Caco-2 (cell line): ENCODE measurements around the gene SLC35F6. TPM values are rescaled to one million over a fixed set of nuclear protein-coding genes. Genes with fewer than 3 reads are reported as not detected.

Source experiments
- BruUV-seq: library from RNA; stranded (reverse); fragments of 400-500 nt; replicated peaks from 2 replicates; lab custom pipeline; 2021; lab: Mats Ljungman, UMichigan
- CTCF ChIA-PET: fragments of 300-600 bp; sonication (Branson Sonifier 250); formaldehyde crosslinking; loops from one replicate; lab custom pipeline; 2022; ENCODE audit warnings: antibody characterized with exemption; lab: Charles Lee
- POLR2A ChIA-PET: fragments of 300-600 bp; sonication (Branson Sonifier 250); formaldehyde crosslinking; loops from one replicate; lab custom pipeline; 2022; ENCODE audit warnings: antibody characterized with exemption; lab: Charles Lee
- DNase-seq, 2 experiments: peaks; one replicate each; pipeline versions ENCODE4 v3.0.0 to v3.0.0-alpha.2; 2020 to 2022
- H3K27me3 ChIP-seq: replicated peaks from 2 replicates; pipeline ENCODE4 v1.6.0; 2011; ENCODE audit warnings: low read length; ENCODE audit not compliant: control insufficient read depth, insufficient read depth
- H3K36me3 ChIP-seq: 2 replicates; pipeline ENCODE4 v1.5.1; 2011; ENCODE audit warnings: low read length; ENCODE audit not compliant: control insufficient read depth, insufficient read depth
- H3K4me1 ChIP-seq: fragments of 250-450 bp; sonication (Bioruptor Pico); 2 replicates; pipeline ENCODE4 v1.5.1; 2020; ENCODE audit warnings: mild to moderate bottlenecking
- H3K4me3 ChIP-seq: 2 replicates; pipeline ENCODE4 v1.5.1; 2011; ENCODE audit warnings: low read depth, mild to moderate bottlenecking, control low read depth, low read length
- H3K9me3 ChIP-seq: fragments of 250-450 bp; sonication (Bioruptor Pico); 2 replicates; pipeline ENCODE4 v1.5.1; 2020; ENCODE audit warnings: mild to moderate bottlenecking, moderate library complexity
- H3K27ac Mint-ChIP-seq: one replicate; pipeline ENCODE4 v1.8.0; 2022; ENCODE audit warnings: mixed read lengths; ENCODE audit not compliant: unreplicated experiment
- H3K27me3 Mint-ChIP-seq: one replicate; pipeline ENCODE4 v1.8.0; 2022; ENCODE audit warnings: mixed read lengths; ENCODE audit not compliant: insufficient read depth, unreplicated experiment
- H3K36me3 Mint-ChIP-seq: one replicate; pipeline ENCODE4 v1.8.0; 2022; ENCODE audit warnings: mild to moderate bottlenecking, mixed read lengths; ENCODE audit not compliant: insufficient read depth, unreplicated experiment
- H3K4me1 Mint-ChIP-seq: one replicate; pipeline ENCODE4 v1.8.0; 2022; ENCODE audit warnings: low read depth, mixed read lengths; ENCODE audit not compliant: unreplicated experiment
- H3K4me3 Mint-ChIP-seq: one replicate; pipeline ENCODE4 v1.8.0; 2022; ENCODE audit warnings: mild to moderate bottlenecking, moderate library complexity, mixed read lengths; ENCODE audit not compliant: unreplicated experiment
- H3K9me3 Mint-ChIP-seq: one replicate; pipeline ENCODE4 v1.8.0; 2022; ENCODE audit warnings: mixed read lengths; ENCODE audit not compliant: unreplicated experiment
- CTCF ChIP-seq, 2 experiments: fragments of 200-600 bp in 1 of 2; IDR thresholded peaks; 1 replicate in 1 of 2; 2 replicates in 1 of 2; pipeline versions ENCODE4 v1.5.1 to v1.8.0; 2011 to 2022; ENCODE audit warnings: antibody characterized with exemption in 1 of 2, control low read depth in 1 of 2, inconsistent platforms in 1 of 2, low read depth in 1 of 2, low read length in 1 of 2, mild to moderate bottlenecking in 1 of 2, moderate library complexity in 1 of 2; ENCODE audit not compliant: insufficient read depth in 1 of 2, severe bottlenecking in 1 of 2, unreplicated experiment in 1 of 2
- intact Hi-C: fragments of 100-400 bp; cut with micrococcal nuclease; formaldehyde crosslinking; loops from one replicate; pipeline ENCODE4 v1.10.0; 2022; ENCODE audit not compliant: unreplicated experiment
- total RNA-seq: library from RNA; stranded (reverse); gene quantifications from 2 replicates; pipeline ENCODE4 v1.2.3, GENCODE V29; 2022

SLC35F6 gene
- total RNA-seq, 1 experiment from 2014 or later: 45.7 TPM

- POLR2A ChIA-PET: no interaction called here
- peak overlapping the region; percentile 64 for H3K27ac Mint-ChIP-seq
- H3K4me1 Mint-ChIP-seq: peaks cover 32% of the 10 kb centered on the region
- H3K4me3 Mint-ChIP-seq: no peak overlapping the region
- Histone ChIP-seq H3K9me3 (peaks cover 11% of the 10 kb centered on the region), H3K4me1 (peaks cover 56% of the 10 kb centered on the region), H3K27me3 (no peaks in the 10 kb centered on the region), H3K4me3 (no peak overlapping the region), H3K36me3 (no peaks in the 10 kb centered on the region)
- CTCF ChIA-PET: interaction anchor here (0.6 kb wide), 1 partner anchor 146 kb away, joined by 6 read pairs; no protein-coding TSS in a partner anchor
- no peak for TF ChIP-seq CTCF (IDR thresholded peaks at IDR 0.05; ENCODE audit: insufficient read depth in 1 of 2, low read depth in 1 of 2, low read length in 1 of 2, severe bottlenecking in 1 of 2, unreplicated experiment in 1 of 2)
- no TSS peak for BruUV-seq
- peaks cover 18% of the 10 kb centered on the region for H3K36me3 Mint-ChIP-seq
- H3K27me3 Mint-ChIP-seq: no peaks in the 10 kb centered on the region
- no peak for DNase-seq
- H3K9me3 Mint-ChIP-seq: peaks cover 9% of the 10 kb centered on the region
- intact Hi-C loops: no loop called here
These were observed 9.5 kb upstream of the SLC35F6 start for GRCh38 chr2:26754539-26754938.

- intact Hi-C loops: no loop called here
- Mint-ChIP-seq H3K4me1 (peaks cover 27% of the 10 kb centered on the region), H3K27me3 (no peaks in the 10 kb centered on the region), H3K27ac (peak overlapping the region; percentile 37), H3K36me3 (peaks cover 19% of the 10 kb centered on the region), H3K9me3 (peaks cover 9% of the 10 kb centered on the region), H3K4me3 (no peak overlapping the region)
- no peak for TF ChIP-seq CTCF (IDR thresholded peaks at IDR 0.05; ENCODE audit: insufficient read depth in 1 of 2, low read depth in 1 of 2, low read length in 1 of 2, severe bottlenecking in 1 of 2, unreplicated experiment in 1 of 2)
- peaks cover 58% of the 10 kb centered on the region for H3K4me1 ChIP-seq
- BruUV-seq: no TSS peak
- DNase-seq: no peak
- peaks cover 11% of the 10 kb centered on the region for H3K9me3 ChIP-seq
- H3K27me3 ChIP-seq: no peaks in the 10 kb centered on the region
- CTCF ChIA-PET: no interaction called here
- H3K4me3 ChIP-seq: no peak overlapping the region
- H3K36me3 ChIP-seq: no peaks in the 10 kb centered on the region
- POLR2A ChIA-PET: no interaction called here
These were observed 9.0 kb upstream of the SLC35F6 start for GRCh38 chr2:26754972-26755670.

GRCh38 chr2:26756337-26756736, 7.7 kb upstream of the SLC35F6 start:
- POLR2A ChIA-PET: no interaction called here

More at GRCh38 chr2:26756337-26756736, 7.7 kb upstream of the SLC35F6 start:
- CTCF ChIA-PET: interaction anchor here (0.7 kb wide), 1 partner anchor 914 kb away, joined by 3 read pairs; no protein-coding TSS in a partner anchor
- peaks cover 15% of the 10 kb centered on the region for H3K4me1 Mint-ChIP-seq
- H3K9me3 ChIP-seq: peaks cover 10% of the 10 kb centered on the region
- H3K36me3 Mint-ChIP-seq: peaks cover 19% of the 10 kb centered on the region
- no peaks in the 10 kb centered on the region for H3K27me3 ChIP-seq
- peaks cover 58% of the 10 kb centered on the region for H3K4me1 ChIP-seq
- intact Hi-C loops: no loop called here
- DNase-seq: no peak
- peaks cover 4% of the 10 kb centered on the region for H3K9me3 Mint-ChIP-seq
- no TSS peak for BruUV-seq
- H3K4me3 Mint-ChIP-seq: no peak overlapping the region
- no peak overlapping the region for H3K4me3 ChIP-seq
- TF ChIP-seq CTCF (IDR thresholded peaks at IDR 0.05; ENCODE audit: insufficient read depth in 1 of 2, low read depth in 1 of 2, low read length in 1 of 2, severe bottlenecking in 1 of 2, unreplicated experiment in 1 of 2): no peak
- H3K27me3 Mint-ChIP-seq: no peaks in the 10 kb centered on the region
- no peaks in the 10 kb centered on the region for H3K36me3 ChIP-seq
- H3K27ac Mint-ChIP-seq: no peak overlapping the region
